Lower lobe of right lung (tissue), 2 donors: Measurements from ENCODE around the gene CLTA. TPM values are rescaled to one million over a fixed set of nuclear protein-coding genes. Genes with fewer than 3 reads are reported as not detected.
"Not testable (repeated sequence)": the region's sequence is repeated elsewhere in the genome, so short reads cannot be mapped to it uniquely, and the experiment has no call there.

Source experiments
- ATAC-seq, 2 donors: fragments of 200-7000 bp; cut with Tn5 transposase; one replicate each; pipeline ENCODE4 v1.9.1; 2020 to 2022; ENCODE audit warnings: mild to moderate bottlenecking in 2 of 2, moderate library complexity in 2 of 2
- DNase-seq: peaks from one replicate; pipeline ENCODE4 v3.0.0-alpha.2; 2020
- H3K27ac ChIP-seq: fragments of 200-600 bp; one replicate; pipeline ENCODE4 v1.8.0; 2022
- H3K27me3 ChIP-seq: fragments of 200-600 bp; one replicate; pipeline ENCODE4 v1.8.0; 2022; ENCODE audit warnings: low read depth
- H3K36me3 ChIP-seq: fragments of 200-600 bp; one replicate; pipeline ENCODE4 v1.8.0; 2022; ENCODE audit warnings: mild to moderate bottlenecking
- H3K4me1 ChIP-seq: fragments of 200-600 bp; one replicate; pipeline ENCODE4 v1.8.0; 2022
- H3K4me3 ChIP-seq: fragments of 200-600 bp; one replicate; pipeline ENCODE4 v1.8.0; 2022; ENCODE audit warnings: mild to moderate bottlenecking
- H3K9me3 ChIP-seq: fragments of 200-600 bp; one replicate; pipeline ENCODE4 v1.8.0; 2022
- intact Hi-C: fragments of 100-400 bp; cut with DNase I; formaldehyde crosslinking; loops from one replicate; pipeline ENCODE4 v1.11.0; 2022
- total RNA-seq: library from RNA; stranded (reverse); fragmentation: NEBNext Ultra II Directional; extraction: Animal tissue kit (Norgen Biotek cat#: 25700); gene quantifications from one replicate; pipeline ENCODE4 v1.2.1, GENCODE V29; 2021
- TF ChIP-seq, protein P1 (sequence below): fragments of 200-600 bp; IDR thresholded peaks from one replicate; pipeline ENCODE4 v1.8.0; 2022; ENCODE audit warnings: antibody characterized with exemption, mild to moderate bottlenecking
- donor health status: DM: no; HTN: yes; CAD: no; lungs with severe emphysema.

Gene CLTA
- total RNA-seq, 1 donor from 2014 or later: 177 TPM

DNA sequence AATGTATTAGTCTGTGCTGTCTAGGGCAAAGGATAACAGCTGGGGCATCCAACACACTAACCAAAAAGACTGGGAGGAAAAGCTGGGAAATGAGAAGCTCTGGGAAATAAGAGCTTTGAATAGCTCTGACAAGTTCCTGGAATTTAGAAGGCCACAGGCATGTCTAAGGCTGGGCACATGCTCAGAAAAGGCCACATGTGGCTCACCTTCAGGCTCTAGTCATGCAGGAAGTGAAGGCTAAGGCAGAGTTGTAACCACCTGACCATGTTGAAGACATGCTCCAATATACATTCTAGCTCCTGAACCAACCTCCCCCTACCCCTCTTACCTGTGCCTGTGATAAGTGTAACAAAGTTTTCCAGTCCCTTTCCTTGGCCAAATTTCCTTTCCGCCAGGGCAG is 31.7 kb downstream of the CLTA start:
- Histone ChIP-seq H3K4me1 (peaks cover 9% of the 10 kb centered on the region), H3K4me3 (no peak overlapping the region), H3K36me3 (peaks cover 98% of the 10 kb centered on the region), H3K27ac (no peak overlapping the region), H3K9me3 (peaks cover 4% of the 10 kb centered on the region), H3K27me3 (no peaks in the 10 kb centered on the region)
- ATAC-seq: no peak
- TF ChIP-seq, protein P1, sequence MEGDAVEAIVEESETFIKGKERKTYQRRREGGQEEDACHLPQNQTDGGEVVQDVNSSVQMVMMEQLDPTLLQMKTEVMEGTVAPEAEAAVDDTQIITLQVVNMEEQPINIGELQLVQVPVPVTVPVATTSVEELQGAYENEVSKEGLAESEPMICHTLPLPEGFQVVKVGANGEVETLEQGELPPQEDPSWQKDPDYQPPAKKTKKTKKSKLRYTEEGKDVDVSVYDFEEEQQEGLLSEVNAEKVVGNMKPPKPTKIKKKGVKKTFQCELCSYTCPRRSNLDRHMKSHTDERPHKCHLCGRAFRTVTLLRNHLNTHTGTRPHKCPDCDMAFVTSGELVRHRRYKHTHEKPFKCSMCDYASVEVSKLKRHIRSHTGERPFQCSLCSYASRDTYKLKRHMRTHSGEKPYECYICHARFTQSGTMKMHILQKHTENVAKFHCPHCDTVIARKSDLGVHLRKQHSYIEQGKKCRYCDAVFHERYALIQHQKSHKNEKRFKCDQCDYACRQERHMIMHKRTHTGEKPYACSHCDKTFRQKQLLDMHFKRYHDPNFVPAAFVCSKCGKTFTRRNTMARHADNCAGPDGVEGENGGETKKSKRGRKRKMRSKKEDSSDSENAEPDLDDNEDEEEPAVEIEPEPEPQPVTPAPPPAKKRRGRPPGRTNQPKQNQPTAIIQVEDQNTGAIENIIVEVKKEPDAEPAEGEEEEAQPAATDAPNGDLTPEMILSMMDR: no peak
- DNase-seq: no peak
- intact Hi-C loops: no loop called here

DNA sequence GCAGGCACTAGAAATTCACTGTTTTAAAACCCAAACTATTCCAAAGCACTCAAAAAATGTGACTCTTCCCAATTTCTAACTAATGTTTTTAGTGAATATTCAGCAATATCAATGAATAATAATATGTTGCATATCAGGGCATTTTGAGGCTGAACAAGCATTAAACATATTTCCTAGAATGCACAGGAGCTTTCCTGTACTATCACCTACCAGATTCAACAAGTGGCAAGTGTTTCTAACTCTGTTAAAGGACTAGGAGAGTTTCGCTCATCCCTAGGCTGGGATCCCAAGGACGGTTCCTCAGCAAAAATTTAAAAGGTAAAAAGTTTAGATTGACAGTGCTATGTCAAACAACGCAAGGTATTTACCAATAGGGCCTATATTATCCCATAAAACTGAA is 46.5 kb downstream of the CLTA start:
- Histone ChIP-seq H3K27me3 (no peaks in the 10 kb centered on the region), H3K36me3 (peaks cover 65% of the 10 kb centered on the region), H3K4me3 (no peak overlapping the region), H3K4me1 (no peaks in the 10 kb centered on the region), H3K9me3 (no peaks in the 10 kb centered on the region), H3K27ac (no peak overlapping the region)
- intact Hi-C loops: no loop called here
- TF ChIP-seq, protein P1: no peak
- DNase-seq (no peak), ATAC-seq (no peak)

DNA sequence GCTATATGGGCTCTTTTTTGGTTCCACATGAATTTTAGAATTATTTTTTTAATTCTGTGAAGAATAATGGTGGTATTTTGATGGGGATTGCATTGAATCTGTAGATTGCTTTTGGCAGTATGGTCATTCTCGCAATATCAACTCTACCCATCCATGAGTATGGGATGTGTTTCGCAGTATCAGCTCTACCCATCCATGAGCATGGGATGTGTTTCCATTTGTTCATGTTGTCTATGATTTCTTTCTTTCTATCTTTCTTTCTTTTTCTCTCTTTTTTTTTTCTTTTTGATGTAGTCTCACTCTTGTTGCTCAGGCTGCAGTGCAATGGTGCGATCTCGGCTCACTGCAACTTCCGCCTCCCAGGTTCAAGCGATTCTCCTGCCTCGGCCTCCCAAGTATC is 48.5 kb downstream of the CLTA start:
- peaks cover 66% of the 10 kb centered on the region for H3K36me3 ChIP-seq
- intact Hi-C loops, DNase-seq: not testable (repeated sequence)

DNA sequence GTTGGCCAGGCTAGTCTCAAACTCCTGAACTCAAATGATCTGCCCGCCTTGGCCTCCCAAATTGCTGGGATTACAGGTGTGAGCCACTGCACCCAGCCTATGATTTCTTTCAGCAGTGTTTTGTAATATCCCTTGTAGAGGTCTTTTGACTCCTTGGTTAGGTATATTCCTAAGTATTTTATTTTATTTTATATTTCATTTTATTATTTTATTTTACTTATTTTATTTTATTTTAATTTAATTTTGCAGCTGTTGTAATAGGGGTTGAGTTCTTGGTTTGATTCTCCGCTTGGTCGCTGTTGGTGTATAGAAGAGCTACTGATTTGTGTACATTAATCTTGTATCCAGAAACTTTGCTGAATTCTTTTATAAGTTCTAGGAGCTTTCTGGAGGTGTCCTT is 49.0 kb downstream of the CLTA start:
- DNase-seq, intact Hi-C loops, H3K4me1 ChIP-seq, H3K27ac ChIP-seq, H3K9me3 ChIP-seq, H3K4me3 ChIP-seq, H3K27me3 ChIP-seq, ATAC-seq: not testable (repeated sequence)
- H3K36me3 ChIP-seq: peaks cover 64% of the 10 kb centered on the region

More for the DNA sequence above, 48.5 kb downstream of the CLTA start:
- H3K4me1 ChIP-seq, H3K27me3 ChIP-seq, H3K9me3 ChIP-seq, H3K27ac ChIP-seq, ATAC-seq, H3K4me3 ChIP-seq: not testable (repeated sequence)

DNA sequence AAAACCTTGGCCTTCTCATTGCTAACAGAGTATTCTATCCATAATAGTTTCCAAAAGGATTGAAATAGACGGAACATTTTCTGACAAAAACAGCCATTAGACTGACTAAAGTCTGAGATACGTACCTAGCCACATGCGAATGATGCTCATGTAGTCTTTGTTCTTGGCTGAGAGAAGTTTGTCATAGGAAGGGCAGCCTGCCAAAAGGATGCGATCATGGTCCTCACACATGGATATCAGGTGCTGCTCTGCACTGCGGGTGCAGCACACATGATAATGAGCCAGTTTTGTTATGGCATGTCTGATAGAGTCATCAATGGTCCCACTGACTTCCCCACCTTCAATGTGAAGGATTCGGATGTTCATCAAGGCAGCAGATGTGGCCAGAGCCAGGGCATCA is 55.2 kb downstream of the CLTA start:
- TF ChIP-seq, protein P1: no peak
- ATAC-seq (no peak), DNase-seq (no peak)
- no peaks in the 10 kb centered on the region for H3K9me3 ChIP-seq
- intact Hi-C loops: no loop called here
- no peak overlapping the region for H3K27ac ChIP-seq
- no peaks in the 10 kb centered on the region for H3K27me3 ChIP-seq
- H3K4me1 ChIP-seq: no peaks in the 10 kb centered on the region
- no peak overlapping the region for H3K4me3 ChIP-seq
- peaks cover 78% of the 10 kb centered on the region for H3K36me3 ChIP-seq

DNA sequence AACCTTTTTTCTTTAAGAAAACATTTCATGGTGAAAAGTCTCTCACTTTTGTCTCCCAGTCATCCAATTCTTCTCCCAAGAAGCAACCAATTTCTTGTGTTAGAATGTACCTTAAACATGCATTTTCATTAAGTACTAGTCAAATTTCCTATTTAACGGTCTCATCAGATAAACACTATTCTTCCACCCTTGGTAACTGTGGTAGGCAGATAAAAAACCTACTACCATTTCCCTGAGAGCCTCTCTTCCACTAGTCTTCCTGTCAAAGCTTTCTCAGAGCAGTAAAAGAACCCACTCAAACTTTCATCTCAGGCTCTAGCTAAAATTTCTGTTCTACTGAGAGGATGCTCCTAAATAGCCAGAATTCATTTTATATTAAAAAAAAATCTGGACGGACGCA is 56.6 kb downstream of the CLTA start:
- H3K9me3 ChIP-seq: no peaks in the 10 kb centered on the region
- H3K27me3 ChIP-seq: no peaks in the 10 kb centered on the region
- intact Hi-C loops: no loop called here
- DNase-seq (no peak), ATAC-seq (no peak)
- no peak overlapping the region for H3K4me3 ChIP-seq
- TF ChIP-seq, protein P1: no peak
- H3K36me3 ChIP-seq: peaks cover 64% of the 10 kb centered on the region
- H3K27ac ChIP-seq: no peak overlapping the region
- no peaks in the 10 kb centered on the region for H3K4me1 ChIP-seq

DNA sequence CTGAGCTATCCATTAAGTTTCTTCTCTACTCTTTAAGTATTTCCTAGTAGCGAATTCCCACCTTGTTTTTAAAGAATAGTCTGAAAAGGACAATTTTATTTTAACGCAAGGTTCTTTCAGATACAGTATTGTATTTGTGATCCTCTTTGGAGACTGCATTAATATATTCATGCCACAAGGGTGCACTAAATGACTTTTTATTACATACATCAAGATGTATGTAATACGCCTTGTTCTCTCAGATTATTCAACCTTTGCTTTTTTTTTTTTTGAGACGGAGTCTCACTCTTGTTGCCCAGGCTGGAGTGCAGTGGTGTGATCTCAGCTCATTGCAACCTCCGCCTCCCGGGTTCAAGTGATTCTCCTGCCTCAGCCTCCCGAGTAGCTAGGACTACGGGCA is 57.3 kb downstream of the CLTA start:
- H3K4me3 ChIP-seq, H3K27ac ChIP-seq, H3K27me3 ChIP-seq, H3K4me1 ChIP-seq, intact Hi-C loops, DNase-seq, H3K9me3 ChIP-seq: not testable (repeated sequence)
- peak in 1 of 2 donors; percentile 60 for ATAC-seq
- peaks cover 57% of the 10 kb centered on the region for H3K36me3 ChIP-seq
- TF ChIP-seq, protein P1: peak; percentile 43
